ENCODE measurements around the gene MTA2. TPM values are rescaled to one million over a fixed set of nuclear protein-coding genes. Genes with fewer than 3 reads are reported as not detected.
"Not testable (repeated sequence)": the region's sequence is repeated elsewhere in the genome, so short reads cannot be mapped to it uniquely, and the experiment has no call there.

Gene MTA2
- 100 to 1,000 TPM; 151 to 185 (median 184) TPM for total RNA-seq
- 155 TPM for total RNA-seq (2013)
- 151 to 423 (median 239) reads per million in 29 experiments for total RNA-seq

DNA sequence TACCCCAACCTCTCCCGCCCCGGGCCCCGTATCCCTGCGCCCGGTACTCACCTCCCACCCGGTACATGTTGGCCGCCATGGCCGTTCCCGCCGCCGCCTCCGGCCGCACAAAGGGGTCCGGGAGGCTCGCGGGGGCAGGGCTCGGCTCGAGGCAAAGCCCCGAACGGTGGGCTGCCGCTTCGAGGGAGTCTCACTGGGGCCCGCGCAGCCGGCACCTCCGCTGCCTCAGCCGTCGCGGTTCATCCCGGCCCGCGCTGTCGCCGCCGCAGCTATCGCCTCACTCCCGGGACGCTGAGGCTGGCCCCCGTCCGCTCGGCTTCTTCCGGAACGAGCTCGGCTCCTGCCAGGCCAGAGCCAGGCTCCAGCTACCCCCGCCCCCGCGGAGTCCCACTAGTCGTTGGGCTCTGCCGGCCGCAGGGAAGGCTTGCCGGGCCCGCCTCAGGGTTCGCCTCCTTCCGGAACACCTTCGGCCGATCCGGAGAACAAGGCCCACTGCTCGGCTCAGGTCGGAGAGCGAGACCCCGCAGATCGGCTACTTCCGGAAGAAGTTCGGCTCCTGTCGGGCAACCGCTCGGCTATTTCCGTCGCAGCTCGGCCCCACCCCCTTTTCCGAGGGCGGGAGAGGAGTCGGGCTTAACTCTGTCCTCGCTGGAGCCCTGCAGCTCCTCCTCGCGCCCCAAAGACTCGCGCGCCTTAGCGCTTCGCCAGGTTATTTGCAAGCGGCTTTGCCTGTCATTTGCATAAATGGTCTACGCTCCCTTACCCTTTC is at the start of gene MTA2:
Gene MTA2, minus strand, starts transcription at position 494 of the 769 bp plus-strand sequence. Its CDS starts 415 bp downstream, at position 79.
- WGBS (ENCODE audit: insufficient coverage), result under 1% methylated on average over 82 of the region's 83 CpGs

DNA sequence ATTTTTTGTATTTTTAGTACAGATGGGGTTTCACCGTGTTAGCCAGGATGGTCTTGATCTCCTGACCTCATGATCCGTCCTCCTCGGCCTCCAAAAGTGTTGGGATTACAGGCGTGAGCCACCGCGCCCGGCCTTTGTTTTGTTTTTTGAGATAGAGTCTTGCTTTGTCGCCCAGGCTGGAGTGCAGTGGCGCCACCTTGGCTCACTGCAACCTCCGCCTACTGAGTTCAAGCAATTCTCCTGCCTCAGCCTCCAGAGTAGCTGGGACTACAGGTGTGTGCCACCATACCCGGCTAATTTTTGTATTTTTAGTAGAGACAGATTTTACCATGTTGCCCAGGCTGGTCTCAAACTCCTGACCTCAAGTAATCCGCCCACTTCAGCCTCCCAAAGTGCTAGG is 48.6 kb upstream of the MTA2 start:
- H3K27me3 Mint-ChIP-seq; H3K9me3 Mint-ChIP-seq; H3K36me3 Mint-ChIP-seq; ATAC-seq (replicated peaks in 1 of 4); H3K4me3 Mint-ChIP-seq; H3K9me3 ChIP-seq; CTCF ChIA-PET; H3K27ac ChIP-seq (ENCODE audit: low read length); H3K27me3 ChIP-seq (replicated peaks in 1 of 2; ENCODE audit: control insufficient read depth in 2 of 2, extremely low read depth in 1 of 2, insufficient read depth in 2 of 2, low read length in 1 of 2); H3K4me3 ChIP-seq (ENCODE audit: control insufficient read depth in 1 of 2, extremely low read depth in 1 of 2, low read length in 1 of 2); DNase-seq: not testable (repeated sequence)
- peak overlapping the region in 1 of 2 donors; percentile 34 for H3K27ac Mint-ChIP-seq
- H3K36me3 ChIP-seq (ENCODE audit: control insufficient read depth in 2 of 2, extremely low read depth in 1 of 2, insufficient read depth in 1 of 2, low read length in 1 of 2), result peaks cover 9 to 26% of the 10 kb centered on the region in 2 donors
- POLR2A ChIA-PET, result interaction anchor here (0.6 kb wide), 2 partner anchors 16 to 682 kb away, joined by 4 read pairs; no protein-coding TSS in a partner anchor
- H3K4me1 ChIP-seq (ENCODE audit: control insufficient read depth in 1 of 2, extremely low read depth in 1 of 2, insufficient read depth in 2 of 2, low read length in 2 of 2), result peaks cover 13 to 58% of the 10 kb centered on the region in 2 experiments
- 98% methylated on average over 7 of the region's 12 CpGs for WGBS (ENCODE audit: insufficient coverage)
- peaks cover 32 to 39% (median 35%) of the 10 kb centered on the region in 3 donors for H3K4me1 Mint-ChIP-seq

More for the DNA sequence above, at the start of gene MTA2:
- Histone ChIP-seq H3K9me3 (no peaks in the 10 kb centered on the region), H3K27me3 (replicated peaks in 1 of 2; ENCODE audit: control insufficient read depth in 2 of 2, extremely low read depth in 1 of 2, insufficient read depth in 2 of 2, low read length in 1 of 2) (no peaks in the 10 kb centered on the region), H3K36me3 (ENCODE audit: control insufficient read depth in 2 of 2, extremely low read depth in 1 of 2, insufficient read depth in 1 of 2, low read length in 1 of 2) (peaks cover 7 to 55% of the 10 kb centered on the region in 2 donors), H3K4me1 (ENCODE audit: control insufficient read depth in 1 of 2, extremely low read depth in 1 of 2, insufficient read depth in 2 of 2, low read length in 2 of 2) (peaks cover 14 to 52% of the 10 kb centered on the region in 2 experiments), H3K27ac (ENCODE audit: low read length) (peak within 1 kb of the TSS; percentile 85), H3K4me3 (ENCODE audit: control insufficient read depth in 1 of 2, extremely low read depth in 1 of 2, low read length in 1 of 2) (peak within 1 kb of the TSS; percentile 95 to 98)
- peaks cover 55 to 59% (median 55%) of the 10 kb centered on the region in 3 donors for H3K4me1 Mint-ChIP-seq
- peak within 1 kb of the TSS; percentile 95 to 100 for H3K27ac Mint-ChIP-seq
- peak within 1 kb of the TSS; percentile 86 to 97 (median 92) for H3K4me3 Mint-ChIP-seq
- ATAC-seq (replicated peaks in 1 of 4) (peak; percentile 80 to 83 (median 82)), DNase-seq (peak; percentile 91 to 100 (median 97))
- H3K9me3 Mint-ChIP-seq, result no peaks in the 10 kb centered on the region
- POLR2A ChIA-PET, result interaction anchor here (0.5 to 1.9 kb wide), 8 partner anchors 10 to 215 kb away, joined by 3 to 25 read pairs (median 4); partner anchors contain the start of genes C11orf98 (in 2 of the 2), CSKMT (in 2 of the 2) and TUT1 (in 1 of the 2)
- H3K27me3 Mint-ChIP-seq, result no peaks in the 10 kb centered on the region
- H3K36me3 Mint-ChIP-seq, result peaks cover 47% of the 10 kb centered on the region
- CTCF ChIA-PET, result interaction anchor here in 1 of 2 donors (1.2 to 2.0 kb wide), 5 partner anchors 10 to 64 kb away, joined by 3 to 27 read pairs (median 7); partner anchors contain the start of genes B3GAT3, C11orf98, CSKMT and TUT1

DNA sequence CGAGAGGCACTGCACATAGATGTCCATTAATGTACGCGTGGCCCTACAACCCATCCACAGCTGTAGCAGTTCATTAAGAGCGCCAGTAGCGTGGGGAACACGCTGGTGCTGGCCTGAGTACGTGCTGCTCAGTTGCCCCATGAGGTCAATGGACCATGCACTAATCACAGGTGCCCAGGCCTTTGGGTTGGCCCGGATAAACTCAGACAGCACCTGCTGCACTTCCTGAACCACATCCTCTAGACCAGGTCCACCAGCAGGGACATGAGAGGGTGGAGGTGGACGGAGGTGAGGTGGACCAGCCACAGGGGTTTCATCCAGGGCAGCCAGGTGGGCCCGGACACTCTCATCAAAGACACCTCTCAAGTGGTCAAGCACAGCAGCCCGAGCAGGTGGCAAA is 47.8 kb upstream of the MTA2 start:
- Histone ChIP-seq H3K4me3 (ENCODE audit: control insufficient read depth in 1 of 2, extremely low read depth in 1 of 2, low read length in 1 of 2) (no peak overlapping the region), H3K4me1 (ENCODE audit: control insufficient read depth in 1 of 2, extremely low read depth in 1 of 2, insufficient read depth in 2 of 2, low read length in 2 of 2) (peaks cover 16 to 65% of the 10 kb centered on the region in 2 experiments), H3K36me3 (ENCODE audit: control insufficient read depth in 2 of 2, extremely low read depth in 1 of 2, insufficient read depth in 1 of 2, low read length in 1 of 2) (peaks cover 9 to 27% of the 10 kb centered on the region in 2 donors), H3K9me3 (no peaks in the 10 kb centered on the region), H3K27ac (ENCODE audit: low read length) (no peak overlapping the region), H3K27me3 (replicated peaks in 1 of 2; ENCODE audit: control insufficient read depth in 2 of 2, extremely low read depth in 1 of 2, insufficient read depth in 2 of 2, low read length in 1 of 2) (no peaks in the 10 kb centered on the region)
- ATAC-seq (replicated peaks in 1 of 4), result no peak
- Mint-ChIP-seq H3K27ac (no peak overlapping the region), H3K4me3 (no peak overlapping the region), H3K27me3 (no peaks in the 10 kb centered on the region), H3K9me3 (no peaks in the 10 kb centered on the region), H3K36me3 (peaks cover 4% of the 10 kb centered on the region), H3K4me1 (peaks cover 38 to 45% (median 42%) of the 10 kb centered on the region in 3 donors)
- POLR2A ChIA-PET, result interaction anchor here (0.6 to 1.1 kb wide), 3 partner anchors 11 to 19 kb away, joined by 3 to 6 read pairs (median 4); partner anchors contain the start of genes C11orf98 (in 1 of the 2) and CSKMT (in 1 of the 2)
- WGBS (ENCODE audit: insufficient coverage), result 98% methylated on average over 8 of the region's 11 CpGs
- no peak for DNase-seq
- CTCF ChIA-PET, result no interaction called here

DNA sequence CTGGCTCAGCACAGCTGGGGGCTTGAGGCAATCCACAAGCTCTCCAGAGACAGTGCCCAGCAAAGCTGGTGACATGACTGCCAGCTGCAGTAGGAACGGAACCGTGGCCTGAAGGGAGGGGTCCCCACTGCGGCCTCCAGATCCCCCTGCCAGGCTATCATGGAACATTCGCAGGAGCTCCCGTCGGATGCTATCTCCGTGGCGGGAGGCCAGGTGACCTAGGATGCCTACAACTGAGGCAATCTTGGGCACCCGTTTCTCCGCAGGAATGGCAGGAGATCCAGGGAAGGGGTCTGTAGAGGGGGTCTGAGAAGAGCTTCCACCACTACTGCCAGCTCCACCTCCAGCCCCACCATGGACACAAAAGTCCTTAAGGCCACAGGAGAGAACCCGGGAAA is 47.3 kb upstream of the MTA2 start:
- H3K9me3 ChIP-seq, result no peaks in the 10 kb centered on the region
- peaks cover 42 to 46% (median 43%) of the 10 kb centered on the region in 3 donors for H3K4me1 Mint-ChIP-seq
- peaks cover 9 to 33% of the 10 kb centered on the region in 2 donors for H3K36me3 ChIP-seq (ENCODE audit: control insufficient read depth in 2 of 2, extremely low read depth in 1 of 2, insufficient read depth in 1 of 2, low read length in 1 of 2)
- peaks cover 7% of the 10 kb centered on the region for H3K36me3 Mint-ChIP-seq
- no peak overlapping the region for H3K4me3 Mint-ChIP-seq
- ATAC-seq (replicated peaks in 1 of 4) (no peak), DNase-seq (no peak)
- H3K4me1 ChIP-seq (ENCODE audit: control insufficient read depth in 1 of 2, extremely low read depth in 1 of 2, insufficient read depth in 2 of 2, low read length in 2 of 2), result peaks cover 16 to 65% of the 10 kb centered on the region in 2 experiments
- H3K9me3 Mint-ChIP-seq, result no peaks in the 10 kb centered on the region
- no peaks in the 10 kb centered on the region for H3K27me3 Mint-ChIP-seq
- ChIA-PET CTCF (no interaction called here), POLR2A (interaction anchor here (0.6 to 1.2 kb wide), 5 partner anchors 11 to 75 kb away, joined by 3 to 6 read pairs (median 3); partner anchors contain the start of genes C11orf98 (in 1 of the 2), CSKMT (in 1 of the 2) and EEF1G (in 1 of the 2))
- no peaks in the 10 kb centered on the region for H3K27me3 ChIP-seq (replicated peaks in 1 of 2; ENCODE audit: control insufficient read depth in 2 of 2, extremely low read depth in 1 of 2, insufficient read depth in 2 of 2, low read length in 1 of 2)
- H3K27ac ChIP-seq (ENCODE audit: low read length), result no peak overlapping the region
- H3K4me3 ChIP-seq (ENCODE audit: control insufficient read depth in 1 of 2, extremely low read depth in 1 of 2, low read length in 1 of 2), result no peak overlapping the region
- WGBS (ENCODE audit: insufficient coverage), result 98% methylated on average over 6 of the region's 11 CpGs
- H3K27ac Mint-ChIP-seq, result no peak overlapping the region

DNA sequence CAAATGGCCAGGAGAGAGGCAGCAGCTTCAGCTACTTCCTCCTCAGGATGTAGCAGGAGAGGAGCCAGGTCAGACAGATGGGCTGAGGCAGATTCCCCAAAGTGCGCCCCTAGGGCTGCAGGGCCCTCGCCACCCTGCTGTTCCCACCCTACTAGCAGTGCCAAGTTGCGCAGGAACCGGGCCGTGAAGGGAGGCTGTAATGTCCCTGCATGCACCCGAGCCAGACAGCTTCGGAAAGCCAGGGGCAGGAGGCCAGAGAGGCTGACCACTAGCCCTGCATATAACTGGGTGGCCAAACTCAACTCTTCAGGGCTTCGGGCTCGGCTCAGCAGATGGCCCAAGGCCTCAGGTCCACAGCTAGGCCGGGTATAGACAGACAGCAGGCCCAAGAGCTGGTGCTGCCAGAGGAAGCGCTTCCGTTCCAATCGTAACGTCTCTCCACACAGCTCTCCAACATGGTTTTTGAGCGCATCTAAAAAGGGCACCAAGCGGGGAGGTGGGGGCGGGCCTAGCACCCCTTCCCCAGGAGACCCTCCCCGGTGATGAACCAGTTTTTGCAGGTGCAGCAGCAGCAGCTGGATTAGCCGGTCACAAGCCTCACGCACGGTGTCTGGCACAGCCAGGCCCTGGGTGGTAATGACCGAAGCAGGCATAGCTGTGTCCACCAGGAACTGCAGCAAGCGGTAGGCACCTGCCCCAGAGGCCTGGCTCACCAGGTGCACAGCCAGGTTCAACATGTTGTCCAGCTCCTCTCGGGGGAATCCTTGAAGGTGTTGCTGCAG is 46.7 kb upstream of the MTA2 start:
- ATAC-seq (replicated peaks in 1 of 4), result no peak
- peaks cover 16 to 60% of the 10 kb centered on the region in 2 experiments for H3K4me1 ChIP-seq (ENCODE audit: control insufficient read depth in 1 of 2, extremely low read depth in 1 of 2, insufficient read depth in 2 of 2, low read length in 2 of 2)
- Mint-ChIP-seq H3K27ac (no peak overlapping the region), H3K4me1 (peaks cover 38 to 42% (median 40%) of the 10 kb centered on the region in 3 donors), H3K36me3 (peaks cover 7% of the 10 kb centered on the region), H3K4me3 (no peak overlapping the region), H3K27me3 (no peaks in the 10 kb centered on the region), H3K9me3 (no peaks in the 10 kb centered on the region)
- H3K36me3 ChIP-seq (ENCODE audit: control insufficient read depth in 2 of 2, extremely low read depth in 1 of 2, insufficient read depth in 1 of 2, low read length in 1 of 2), result peaks cover 9 to 34% of the 10 kb centered on the region in 2 donors
- no peak overlapping the region for H3K27ac ChIP-seq (ENCODE audit: low read length)
- H3K27me3 ChIP-seq (replicated peaks in 1 of 2; ENCODE audit: control insufficient read depth in 2 of 2, extremely low read depth in 1 of 2, insufficient read depth in 2 of 2, low read length in 1 of 2), result no peaks in the 10 kb centered on the region
- H3K4me3 ChIP-seq (ENCODE audit: control insufficient read depth in 1 of 2, extremely low read depth in 1 of 2, low read length in 1 of 2), result no peak overlapping the region
- no peak for DNase-seq
- CTCF ChIA-PET, result no interaction called here
- WGBS (ENCODE audit: insufficient coverage), result 96% methylated on average over 18 of the region's 24 CpGs
- no peaks in the 10 kb centered on the region for H3K9me3 ChIP-seq
- POLR2A ChIA-PET, result interaction anchor here (0.8 to 1.2 kb wide), 2 partner anchors 26 to 75 kb away, joined by 3 read pairs; partner anchors contain the start of gene EEF1G (in 1 of the 2)

Data from T-cell (primary cell).